Spinal cord (tissue), 10 donors: Measurements from ENCODE around the gene MAMDC2. TPM values are rescaled to one million over a fixed set of nuclear protein-coding genes. Genes with fewer than 3 reads are reported as not detected.
"Not testable (repeated sequence)": the region's sequence is repeated elsewhere in the genome, so short reads cannot be mapped to it uniquely, and the experiment has no call there.

Experiments
- DNase-seq, 6 donors: peaks; one replicate each; pipeline versions ENCODE4 v3.0.0 to v3.0.0-alpha.2; 2013 to 2015; ENCODE audit warnings: low spot score in 6 of 6, low read depth in 4 of 6
- H3K27ac ChIP-seq: one replicate; pipeline ENCODE4 v1.5.1; 2013; ENCODE audit warnings: low read depth, low read length, control low read depth
- H3K27me3 ChIP-seq: one replicate; pipeline ENCODE4 v1.6.1; 2013; ENCODE audit warnings: low read length; ENCODE audit not compliant: control insufficient read depth, insufficient read depth
- H3K36me3 ChIP-seq: one replicate; pipeline ENCODE4 v1.6.1; 2013; ENCODE audit warnings: low read length; ENCODE audit not compliant: control insufficient read depth, insufficient read depth
- H3K4me1 ChIP-seq: one replicate; pipeline ENCODE4 v1.6.1; 2013; ENCODE audit warnings: low read length; ENCODE audit not compliant: control insufficient read depth, insufficient read depth
- H3K4me3 ChIP-seq: one replicate; pipeline ENCODE4 v1.5.1; 2013; ENCODE audit warnings: low read depth, low read length, control low read depth
- H3K9me3 ChIP-seq: one replicate; pipeline ENCODE4 v1.6.1; 2013; ENCODE audit warnings: low read length; ENCODE audit not compliant: control insufficient read depth, insufficient read depth
- WGBS: methylation state at CpG from one replicate; pipeline ENCODE4 v1.1.5; 2013; ENCODE audit warnings: missing lambda C conversion rate; ENCODE audit not compliant: insufficient coverage; 5-methylcytosine and 5-hydroxymethylcytosine counted together
- polyA plus RNA-seq, 2 donors: library from polyadenylated mRNA; unstranded; fragments of 120-200 nt; gene quantifications; one replicate each; pipeline ENCODE4 v1.2.1, GENCODE V29; 2013; ENCODE audit not compliant: insufficient read length in 2 of 2
- total RNA-seq, 2 donors: library from RNA; depleted of rRNA in 1 of 2; stranded (reverse); fragments of 120-200 nt in 1 of 2; fragments of >200 nt in 1 of 2; gene quantifications; one replicate each; pipeline versions ENCODE4 v1.2.3 to v1.2.4, GENCODE V29; 2013 to 2014
- donor health status: healthy.

The MAMDC2 gene
- total and polyA plus RNA-seq, 4 donors, result 2.0 to 8.2 (median 4.2) TPM

DNA sequence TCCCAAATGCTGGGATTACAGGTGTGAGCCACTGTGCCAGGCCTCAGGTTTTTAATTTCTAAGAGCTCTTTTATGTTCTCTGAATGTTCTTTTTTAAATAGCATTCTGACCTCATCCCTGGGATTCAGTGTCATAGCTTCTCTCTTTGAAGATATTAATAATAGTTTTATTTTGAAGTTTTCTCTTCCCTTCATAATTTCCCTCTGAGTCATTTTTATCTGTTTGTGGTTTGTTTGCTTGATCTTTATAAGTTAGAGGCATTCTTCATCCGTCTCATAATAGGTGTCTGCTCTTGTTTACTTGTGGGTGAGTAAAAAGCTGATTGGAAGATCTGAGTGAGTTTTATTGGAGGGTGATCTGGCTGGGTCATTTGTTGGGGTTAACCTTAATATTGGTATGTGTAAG lies 12.5 kb upstream of the MAMDC2 start:
- Histone ChIP-seq H3K27ac (no peak overlapping the region), H3K4me3 (no peak overlapping the region), H3K4me1 (no peaks in the 10 kb centered on the region), H3K9me3 (no peaks in the 10 kb centered on the region), H3K27me3 (no peaks in the 10 kb centered on the region), H3K36me3 (no peaks in the 10 kb centered on the region)
- no peak for DNase-seq
- WGBS, result no CpG with 5 or more reads among the region's 1 CpG

DNA sequence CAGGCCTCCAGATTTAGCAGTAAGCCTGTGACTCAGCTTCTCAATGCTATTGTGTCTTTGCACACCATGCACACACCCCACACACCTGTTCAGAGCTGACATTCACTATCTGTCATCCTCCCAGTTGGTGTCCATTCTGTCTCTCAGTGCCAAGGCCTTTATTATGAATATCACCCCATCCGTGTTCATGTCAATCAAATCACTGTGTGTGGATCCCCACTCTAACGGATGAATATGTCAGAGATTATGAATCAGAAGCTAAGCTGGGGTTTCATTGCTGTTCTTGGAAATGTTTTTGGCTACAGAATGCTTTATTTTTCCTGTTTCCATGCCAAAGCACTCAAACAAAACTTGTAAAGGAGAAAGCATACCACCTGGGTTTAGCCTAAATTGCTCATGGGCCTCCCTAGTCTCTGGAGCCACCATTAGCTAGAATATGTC lies 9.4 kb upstream of the MAMDC2 start:
- H3K4me1 ChIP-seq, result no peaks in the 10 kb centered on the region
- no peaks in the 10 kb centered on the region for H3K9me3 ChIP-seq
- H3K27me3 ChIP-seq, result no peaks in the 10 kb centered on the region
- DNase-seq, result no peak
- no peak overlapping the region for H3K27ac ChIP-seq
- H3K4me3 ChIP-seq, result no peak overlapping the region
- WGBS, result no CpG with 5 or more reads among the region's 2 CpGs
- no peaks in the 10 kb centered on the region for H3K36me3 ChIP-seq

- H3K9me3 ChIP-seq, result no peaks in the 10 kb centered on the region
- 100% methylated on average over 1 of the region's 3 CpGs for WGBS
- no peaks in the 10 kb centered on the region for H3K36me3 ChIP-seq
- H3K4me1 ChIP-seq, result no peaks in the 10 kb centered on the region
- H3K4me3 ChIP-seq, result no peak overlapping the region
- DNase-seq, result no peak
- no peak overlapping the region for H3K27ac ChIP-seq
- H3K27me3 ChIP-seq, result no peaks in the 10 kb centered on the region
Observed at GRCh38 chr9:70035691-70036090, 8.0 kb upstream of the MAMDC2 start.

GRCh38 chr9:70036641-70037040 lies 7.0 kb upstream of the MAMDC2 start:
- H3K9me3 ChIP-seq, result no peaks in the 10 kb centered on the region
- H3K36me3 ChIP-seq, result no peaks in the 10 kb centered on the region
- no peak overlapping the region for H3K27ac ChIP-seq
- no peak for DNase-seq
- H3K27me3 ChIP-seq, result no peaks in the 10 kb centered on the region
- H3K4me1 ChIP-seq, result no peaks in the 10 kb centered on the region
- 79% methylated on average over 5 of the region's 6 CpGs for WGBS
- no peak overlapping the region for H3K4me3 ChIP-seq

DNA sequence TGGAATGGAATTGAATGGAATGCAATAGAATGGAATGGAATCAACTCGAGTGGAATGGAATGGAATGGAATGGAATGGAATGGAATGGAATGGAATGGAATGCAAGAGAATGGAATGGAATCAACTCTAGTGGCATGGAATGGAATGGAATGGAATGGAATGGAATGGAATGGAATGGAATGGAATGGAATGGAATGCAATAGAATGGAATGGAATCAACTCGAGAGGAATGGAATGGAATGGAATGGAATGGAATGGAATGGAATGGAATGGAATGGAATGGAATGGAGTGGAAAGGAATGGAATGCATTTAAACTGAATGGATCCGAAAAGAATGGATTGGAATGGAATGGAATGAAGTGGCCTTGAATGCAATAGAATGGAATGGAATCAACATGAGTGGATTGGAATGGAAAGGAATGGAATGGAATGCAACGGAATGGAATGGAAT lies 5.5 kb upstream of the MAMDC2 start:
- H3K36me3 ChIP-seq, DNase-seq, H3K27ac ChIP-seq, H3K4me3 ChIP-seq, H3K27me3 ChIP-seq, H3K4me1 ChIP-seq, H3K9me3 ChIP-seq: not testable (repeated sequence)
- WGBS, result 84% methylated on average over 4 of the region's 4 CpGs

- Histone ChIP-seq H3K36me3 (no peaks in the 10 kb centered on the region), H3K9me3 (no peaks in the 10 kb centered on the region), H3K27me3 (peaks cover 10% of the 10 kb centered on the region), H3K4me1 (peaks cover 23% of the 10 kb centered on the region), H3K4me3 (no peak overlapping the region), H3K27ac (no peak overlapping the region)
- DNase-seq, result peak in 2 of 6 donors; percentile 35 to 59
- 57% methylated on average over 3 of the region's 3 CpGs for WGBS
Observed at GRCh38 chr9:70040376-70040903, 3.2 kb upstream of the MAMDC2 start.

GRCh38 chr9:70042461-70043215 lies 1.0 kb upstream of the MAMDC2 start:
- Histone ChIP-seq H3K36me3 (no peaks in the 10 kb centered on the region), H3K27ac (no peak overlapping the region), H3K27me3 (peaks cover 10% of the 10 kb centered on the region), H3K4me1 (peaks cover 26% of the 10 kb centered on the region), H3K4me3 (no peak overlapping the region), H3K9me3 (no peaks in the 10 kb centered on the region)
- DNase-seq, result no peak
- 93% methylated on average over 13 of the region's 15 CpGs for WGBS

DNA sequence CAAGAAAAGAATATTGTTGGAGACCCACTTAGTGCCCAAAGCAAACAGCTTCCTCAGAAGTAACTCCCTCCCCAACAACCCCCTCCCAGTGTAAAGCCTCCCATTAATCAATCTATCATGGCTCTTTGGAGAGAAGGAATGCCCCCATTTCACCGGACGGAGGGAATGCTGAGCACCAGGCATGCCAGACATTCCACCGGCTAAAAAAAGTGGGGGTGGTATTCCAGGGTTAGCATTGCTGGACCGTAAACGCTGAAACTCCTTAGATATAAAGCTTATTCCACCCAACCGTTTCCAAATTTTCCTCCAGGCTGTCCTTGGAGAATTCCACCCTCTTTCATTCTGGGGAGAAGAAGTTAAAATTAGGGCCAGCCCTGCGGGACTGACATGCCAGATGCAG lies 363 bp upstream of the MAMDC2 start:
- peaks cover 10% of the 10 kb centered on the region for H3K27me3 ChIP-seq
- peaks cover 26% of the 10 kb centered on the region for H3K4me1 ChIP-seq

DNA sequence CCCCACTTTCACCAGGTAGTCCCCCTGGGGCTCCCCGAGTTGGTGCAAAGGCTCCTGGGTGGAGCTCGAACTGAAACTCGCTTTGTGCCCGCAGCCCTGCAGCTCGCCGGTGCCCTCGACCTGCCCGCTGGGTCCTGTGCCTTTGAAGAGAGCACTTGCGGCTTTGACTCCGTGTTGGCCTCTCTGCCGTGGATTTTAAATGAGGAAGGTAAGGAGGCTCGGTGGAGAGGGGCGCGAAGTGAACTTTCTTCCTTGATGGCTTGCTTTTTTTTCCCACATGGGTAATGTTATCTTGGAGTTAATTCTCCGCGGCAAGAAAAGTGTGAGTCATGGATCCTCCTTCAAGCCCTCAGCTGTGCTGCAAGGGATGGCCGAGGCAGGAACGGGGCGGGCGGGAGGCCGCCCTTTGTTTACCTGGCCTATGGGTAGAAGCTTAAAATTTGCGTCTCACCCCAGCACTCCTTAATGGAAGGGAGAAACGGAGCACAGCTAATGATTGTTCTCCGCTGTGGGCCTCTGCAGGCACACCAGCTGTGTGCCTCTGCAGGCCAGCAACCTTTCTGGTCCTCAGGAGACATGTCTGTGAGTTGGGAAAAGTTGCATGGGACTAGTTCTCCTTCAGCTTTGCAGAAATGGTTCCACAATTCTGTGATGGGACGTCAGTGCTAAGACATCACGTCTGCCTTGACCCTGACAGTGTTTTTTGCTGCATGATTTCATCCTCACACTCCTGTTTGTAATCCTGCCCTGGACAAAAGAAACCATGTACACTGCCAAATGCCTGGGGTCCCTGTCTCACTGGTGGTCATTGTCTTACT lies 1.1 kb downstream of the MAMDC2 start:
- Histone ChIP-seq H3K27ac (no peak overlapping the region), H3K27me3 (peaks cover 10% of the 10 kb centered on the region), H3K9me3 (no peaks in the 10 kb centered on the region), H3K36me3 (no peaks in the 10 kb centered on the region), H3K4me1 (peaks cover 29% of the 10 kb centered on the region), H3K4me3 (peak overlapping the region; percentile 45)
- DNase-seq, result peak in 1 of 6 donors; percentile 17
- 21% methylated on average over 22 of the region's 26 CpGs for WGBS

More for the DNA sequence above, 363 bp upstream of the MAMDC2 start:
- no peaks in the 10 kb centered on the region for H3K9me3 ChIP-seq
- H3K36me3 ChIP-seq, result no peaks in the 10 kb centered on the region
- peak overlapping the region; percentile 45 for H3K4me3 ChIP-seq
- 20% methylated on average over 2 of the region's 7 CpGs for WGBS
- no peak overlapping the region for H3K27ac ChIP-seq
- DNase-seq, result no peak
